Activated CD8-positive, alpha-beta memory T cell treated with anti-CD3 and anti-CD28 coated beads for 24 hours (primary cell): ENCODE data around the gene NPS.

Source experiments
- DNase-seq: peaks from one replicate; pipeline ENCODE4 v3.0.0-alpha.2; 2020

NPS gene

DNA sequence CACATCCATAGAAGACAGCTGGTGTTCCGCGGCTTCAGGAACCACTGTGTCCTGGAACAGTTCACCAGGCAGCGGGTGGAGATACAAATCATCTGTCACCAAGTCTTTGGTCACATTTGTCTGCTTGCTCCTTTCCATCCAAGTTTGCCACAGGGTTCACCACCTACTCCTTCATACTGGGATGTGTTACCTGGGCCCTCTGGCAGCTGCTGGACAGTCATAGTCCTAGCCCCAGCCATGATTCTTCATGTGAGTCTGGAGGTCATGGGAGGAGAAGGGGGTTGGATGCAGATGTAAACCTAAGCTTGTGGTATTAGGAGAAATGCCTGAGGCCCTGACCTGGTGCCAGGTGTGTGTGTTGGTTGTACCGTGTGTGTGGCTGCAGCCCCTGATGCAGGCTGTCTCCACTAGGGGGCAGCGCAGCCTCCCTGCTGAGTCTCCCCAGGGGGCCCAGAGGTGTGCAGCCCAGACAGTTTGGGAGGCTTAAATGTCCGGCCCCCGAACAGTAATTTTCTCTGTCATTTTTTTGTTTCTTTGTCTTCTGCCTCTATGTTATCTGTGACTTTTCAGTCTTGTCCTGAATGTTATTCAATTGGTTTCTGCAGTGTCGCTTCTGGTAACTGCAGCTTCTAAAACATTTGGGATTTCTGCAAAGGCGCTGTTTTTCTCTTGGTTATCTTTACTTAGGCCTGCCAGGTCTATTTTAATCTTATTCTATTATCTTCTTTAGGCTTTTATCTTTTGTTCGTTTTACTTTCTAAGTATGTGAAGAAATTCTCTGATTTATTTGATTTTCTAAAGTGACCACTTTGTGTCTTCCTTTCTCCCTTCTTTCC is 14.8 kb downstream of the NPS start:
- no peak for DNase-seq

GRCh38 chr10:127564644-127565043 is 15.5 kb downstream of the NPS start:
- no peak for DNase-seq

DNA sequence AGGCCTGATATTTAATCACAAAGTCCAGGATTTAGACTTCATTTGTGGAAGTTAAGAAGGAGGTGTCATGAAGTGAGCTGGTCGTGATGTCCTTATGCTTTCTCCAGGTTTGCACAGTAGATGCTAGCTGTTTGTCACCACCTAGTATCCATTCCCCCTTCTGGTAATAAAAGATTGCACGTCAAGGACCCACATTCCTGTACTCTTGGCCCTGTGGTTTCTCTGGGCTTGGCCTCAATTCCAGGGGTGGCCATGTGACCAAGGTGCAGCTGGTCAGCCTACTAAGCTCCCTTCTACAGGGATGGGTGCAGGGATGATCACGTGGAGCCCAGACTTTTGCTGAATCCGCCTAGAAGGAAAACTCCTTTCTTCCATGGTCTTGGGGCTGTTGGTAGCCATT is 16.5 kb downstream of the NPS start:
- DNase-seq: no peak

DNA sequence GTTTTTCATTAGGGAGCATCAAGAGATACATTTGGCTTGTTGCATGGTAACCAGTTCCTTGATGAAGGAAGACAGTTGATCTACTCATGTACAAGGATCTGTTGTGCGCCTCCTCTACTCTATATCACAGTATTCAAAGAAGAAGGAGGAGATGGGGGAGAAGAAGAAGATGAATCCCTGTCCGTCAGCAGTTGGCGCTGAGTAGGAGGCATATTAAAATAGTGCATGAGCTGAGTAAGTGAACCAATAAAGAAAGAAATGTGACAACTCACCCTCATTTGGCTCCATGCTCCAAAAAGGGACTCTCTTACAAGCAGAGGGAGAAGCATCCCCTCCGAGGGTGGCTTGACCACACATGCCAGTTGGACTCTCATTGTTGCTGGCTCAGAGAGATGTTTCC is 20.1 kb downstream of the NPS start:
- DNase-seq: no peak

DNA sequence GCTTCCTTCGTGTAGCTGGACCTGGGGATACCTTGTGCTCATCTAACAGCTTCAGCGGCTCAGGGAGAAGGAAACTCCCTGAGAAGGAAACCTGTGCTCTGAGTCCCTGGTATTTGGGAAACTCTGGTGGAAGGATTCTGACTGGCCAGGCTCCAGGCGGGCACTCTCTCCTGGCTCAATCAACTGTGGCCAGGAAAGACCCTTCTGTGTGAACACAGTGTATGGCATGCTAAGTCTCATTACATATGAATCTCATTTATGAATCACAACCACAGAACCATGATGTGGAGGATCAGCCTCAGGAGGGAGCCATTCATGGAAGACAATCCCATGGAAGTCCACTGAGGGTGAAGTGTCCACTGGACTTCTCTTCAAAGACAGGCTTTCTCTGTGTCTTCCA is 20.9 kb downstream of the NPS start:
- DNase-seq: no peak

- no peak for DNase-seq
Observed at GRCh38 chr10:127571386-127571785, 22.3 kb downstream of the NPS start.

GRCh38 chr10:127576051-127576450 is 26.9 kb downstream of the NPS start:
- no peak for DNase-seq

GRCh38 chr10:127576740-127577161 is 27.6 kb downstream of the NPS start:
- no peak for DNase-seq

DNA sequence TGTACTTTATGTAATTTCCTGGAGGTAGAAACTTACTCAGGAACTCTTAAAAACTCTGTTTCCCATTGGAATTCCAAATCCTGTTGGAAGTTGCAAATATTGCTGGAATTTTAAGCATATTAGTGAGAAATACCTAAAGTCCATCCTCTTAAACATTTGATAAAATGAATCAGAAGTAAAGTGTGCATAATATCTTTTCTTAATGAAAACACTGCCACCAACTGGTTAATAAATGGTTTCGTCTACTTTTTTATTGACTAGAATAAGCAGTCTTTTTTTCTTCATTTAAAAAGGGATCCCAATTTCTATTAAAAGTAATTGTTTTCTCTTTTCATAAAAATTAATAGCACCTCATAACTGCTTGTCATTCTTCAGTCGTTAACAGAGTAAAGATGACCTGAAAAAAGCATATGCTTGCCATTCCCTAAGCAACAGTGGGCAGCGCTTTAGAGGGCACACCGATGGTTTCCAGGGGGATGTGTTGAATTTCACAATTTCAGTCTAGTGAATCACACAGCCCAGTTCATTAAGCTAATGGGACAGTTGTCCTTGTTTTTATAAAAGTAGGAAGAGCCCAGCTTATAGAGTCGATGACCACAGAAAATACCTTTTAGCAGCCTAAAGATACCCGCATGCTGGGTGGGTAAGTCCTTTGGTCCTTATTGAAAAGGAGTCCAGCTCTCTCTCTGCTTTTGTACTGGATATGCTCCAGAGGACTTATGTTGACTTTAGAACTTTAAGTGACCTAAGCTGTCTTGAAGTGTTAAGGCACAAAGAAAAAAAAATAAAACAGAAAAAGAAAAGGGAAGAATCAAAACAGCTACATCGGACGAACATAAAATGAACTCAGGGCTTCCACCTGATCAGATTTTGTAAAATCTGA is 28.5 kb downstream of the NPS start:
- DNase-seq: no peak

DNA sequence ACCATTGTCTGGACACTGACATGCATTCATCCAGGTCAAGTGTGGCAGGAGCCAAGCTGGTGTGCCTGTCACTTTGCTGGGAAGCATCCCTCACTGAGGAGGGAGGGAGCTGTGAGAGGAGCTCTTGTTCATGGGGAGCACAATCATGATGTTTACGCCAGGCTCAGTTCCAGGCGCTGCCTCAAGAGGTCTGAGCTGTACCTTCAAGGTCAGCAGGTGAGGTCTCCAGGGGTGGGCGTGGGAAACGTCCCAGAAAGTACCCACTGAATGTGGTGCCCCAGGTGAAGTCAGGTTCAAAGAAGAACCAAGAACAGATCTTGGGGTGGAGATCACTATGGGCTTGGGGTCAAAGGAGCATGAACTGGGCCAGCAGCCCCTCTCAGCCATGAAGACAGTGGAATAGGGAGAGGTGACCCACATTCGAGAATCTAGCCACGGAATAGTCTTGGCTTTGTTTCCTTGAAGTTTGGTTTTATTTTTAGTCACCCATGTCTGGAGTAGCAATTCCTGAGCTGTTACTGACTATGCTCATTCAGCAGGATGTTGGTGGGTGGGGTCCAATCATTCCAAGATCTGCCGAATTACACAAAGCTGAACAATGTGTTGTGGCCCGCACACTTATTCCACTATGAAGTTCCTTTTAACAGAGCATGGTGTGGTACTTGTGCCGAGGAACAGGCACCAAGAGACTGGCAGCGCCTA is 29.3 kb downstream of the NPS start:
- no peak for DNase-seq

DNA sequence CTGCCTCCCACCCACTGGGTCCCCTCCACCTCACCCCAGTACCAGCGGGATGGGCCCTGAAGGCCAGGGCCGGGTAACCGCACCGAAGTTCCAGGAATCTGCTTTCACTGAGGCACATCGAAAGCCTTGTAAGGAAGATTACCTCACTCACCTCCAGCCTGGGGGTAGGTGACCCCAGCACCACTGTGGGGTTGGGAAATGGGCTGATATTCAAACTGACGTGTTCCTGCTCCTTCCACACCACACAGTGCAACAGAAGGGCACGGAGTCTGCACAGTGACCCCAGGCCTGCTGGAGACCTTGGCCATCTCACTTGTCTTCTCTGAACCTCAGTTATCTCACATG is 29.8 kb downstream of the NPS start:
- DNase-seq: no peak

DNA sequence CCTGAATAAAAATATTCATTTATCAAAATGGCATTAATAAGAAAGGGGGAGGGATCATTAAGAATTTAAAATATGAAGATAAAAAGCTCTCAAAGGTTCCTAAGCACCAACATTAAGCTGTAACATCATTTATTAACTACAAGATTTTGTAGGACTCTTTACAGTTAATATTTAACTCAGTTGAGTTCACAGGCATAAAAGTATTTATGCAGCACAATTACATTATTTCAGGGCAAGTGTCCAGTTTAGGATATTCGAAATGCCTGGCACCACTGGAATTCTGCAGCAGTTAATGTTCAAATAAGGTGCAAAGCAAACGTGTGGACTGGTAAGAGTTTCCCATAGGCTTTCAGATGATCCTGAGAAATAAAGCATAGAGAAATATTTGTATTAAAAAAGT is 30.5 kb downstream of the NPS start:
- no peak for DNase-seq

- no peak for DNase-seq
Observed at GRCh38 chr10:127580822-127581221, 31.7 kb downstream of the NPS start.

DNA sequence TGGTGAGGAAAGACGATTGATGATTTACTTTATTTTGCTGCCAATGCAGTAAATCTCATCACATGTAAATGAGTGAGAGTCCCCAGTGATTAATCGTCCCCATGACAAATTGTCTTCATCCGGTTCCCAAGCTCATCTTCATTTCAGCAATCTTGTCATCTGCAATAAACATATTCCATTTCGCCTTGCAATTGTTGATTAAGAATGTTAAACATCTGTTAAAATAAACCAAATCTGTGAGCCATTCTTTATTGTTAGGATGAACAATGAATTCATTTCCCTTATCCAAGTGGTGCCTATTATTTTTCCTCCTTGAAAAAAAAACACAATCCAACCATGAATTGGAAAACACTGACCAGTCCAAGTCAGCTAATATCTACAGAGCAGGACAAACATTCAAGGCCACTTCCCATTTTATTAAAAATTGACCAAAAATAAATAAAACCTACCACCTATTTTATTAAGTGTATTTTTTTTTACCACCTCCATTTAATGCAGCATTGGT is 36.5 kb downstream of the NPS start:
- no peak for DNase-seq

DNA sequence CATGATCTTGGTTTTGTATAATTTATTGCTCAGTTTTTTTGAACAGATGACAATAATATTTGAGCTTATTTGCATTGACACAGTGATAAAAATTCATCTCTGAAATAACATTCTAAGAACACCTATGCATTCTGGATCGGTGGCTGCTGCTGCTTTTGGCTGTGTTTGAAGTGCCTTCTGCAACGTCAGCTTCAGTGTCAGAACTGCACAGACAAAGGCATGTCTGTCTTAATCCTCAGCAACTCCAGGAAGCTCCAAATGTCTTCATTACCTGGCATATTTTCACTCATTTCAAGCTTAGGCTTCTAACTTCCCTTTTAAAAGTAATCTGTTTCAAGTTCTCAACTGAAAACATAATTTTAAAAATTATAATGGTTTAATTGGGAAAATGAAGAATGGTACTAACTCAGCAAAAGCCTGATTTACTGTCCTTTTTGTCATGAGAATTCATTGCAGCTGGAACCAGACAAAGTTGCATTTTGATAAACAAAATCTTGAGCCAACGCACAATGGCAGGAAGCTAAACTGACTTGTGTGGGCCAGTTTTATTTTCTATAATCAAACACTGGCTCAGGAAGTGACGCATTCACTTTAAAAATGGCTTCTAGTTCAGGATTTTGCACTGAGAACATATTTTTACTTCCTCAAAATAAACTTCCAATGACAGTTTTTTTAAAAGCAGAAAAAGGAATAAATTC is 38.7 kb downstream of the NPS start:
- DNase-seq: no peak

DNA sequence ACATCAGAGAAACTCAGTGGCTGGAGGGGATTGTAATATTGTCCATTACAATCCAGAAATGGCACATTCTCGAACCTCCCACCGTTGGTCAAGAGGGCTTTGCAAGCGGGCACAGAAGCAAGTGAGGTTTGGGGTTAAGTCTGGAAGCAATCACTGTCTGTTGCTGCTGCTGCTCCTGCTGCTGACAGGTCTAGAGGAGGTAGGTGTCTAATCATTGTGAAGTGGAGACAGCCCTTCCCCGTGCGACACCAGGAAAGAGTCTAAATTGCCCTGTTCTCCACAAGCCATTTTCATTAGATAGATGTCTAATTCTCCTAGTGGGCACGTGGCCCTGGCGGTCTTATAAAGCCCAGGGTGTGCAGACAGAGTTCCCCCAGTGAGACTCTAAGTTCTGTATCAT is 43.5 kb downstream of the NPS start:
- no peak for DNase-seq

GRCh38 chr10:127600479-127600878 is 51.4 kb downstream of the NPS start:
- DNase-seq: no peak
